ENCODE measurements around the gene TRAF7.
"Not testable (repeated sequence)": the region's sequence is repeated elsewhere in the genome, so short reads cannot be mapped to it uniquely, and the experiment has no call there.

GRCh38 chr16:2121325-2121724 lies 34.3 kb upstream of the TRAF7 start:
- peak; percentile 50 for TF ChIP-seq CTCF (IDR thresholded peaks at IDR 0.05; ENCODE audit: low read depth, low read length)
- TF ChIP-seq EZH2phosphoT487 (IDR thresholded peaks at IDR 0.05; ENCODE audit: low read depth): not testable (repeated sequence)

All from OCI-LY3 (cell line).